ENCODE data around the gene GCA.
A peak's percentile ranks its signal among the peaks of the same experiment; 100 is the strongest.

DNA sequence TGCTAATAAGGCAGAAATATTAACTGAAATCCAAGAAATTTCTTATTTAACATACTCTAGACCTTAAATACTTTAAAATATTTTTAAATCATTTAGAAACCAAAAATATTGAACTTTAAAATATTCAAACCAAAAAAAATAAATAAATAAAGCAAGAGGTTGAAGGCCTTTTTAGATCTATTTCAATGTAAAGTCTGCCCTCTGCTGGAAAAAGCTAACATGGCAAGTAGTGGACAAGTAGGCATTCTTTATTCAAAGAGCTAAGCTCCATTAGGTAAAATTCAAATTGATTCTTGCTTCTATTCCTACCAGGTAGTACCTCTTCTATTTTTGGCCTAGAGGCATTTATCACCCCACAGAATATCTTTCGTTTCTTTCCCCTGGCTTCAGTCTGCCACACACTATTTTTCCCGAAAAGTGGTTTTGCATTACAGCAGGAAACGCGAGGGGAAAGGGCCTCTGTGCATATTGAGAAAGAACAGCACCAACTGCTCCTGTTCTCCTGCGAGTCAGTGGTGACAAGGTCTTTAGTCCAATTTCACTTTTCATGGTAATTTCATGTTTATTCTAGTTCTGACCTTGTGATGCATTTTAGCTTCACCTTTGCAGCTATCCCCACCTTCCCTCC is 45.9 kb upstream of the GCA start:
- TF ChIP-seq NFE2L2 (conservative IDR thresholded peaks at IDR 0.05; ENCODE audit: low read length), result no peak
- no peak for TF ChIP-seq POLR2A (IDR thresholded peaks at IDR 0.05; ENCODE audit: low read length)
- TF ChIP-seq, protein P1, sequence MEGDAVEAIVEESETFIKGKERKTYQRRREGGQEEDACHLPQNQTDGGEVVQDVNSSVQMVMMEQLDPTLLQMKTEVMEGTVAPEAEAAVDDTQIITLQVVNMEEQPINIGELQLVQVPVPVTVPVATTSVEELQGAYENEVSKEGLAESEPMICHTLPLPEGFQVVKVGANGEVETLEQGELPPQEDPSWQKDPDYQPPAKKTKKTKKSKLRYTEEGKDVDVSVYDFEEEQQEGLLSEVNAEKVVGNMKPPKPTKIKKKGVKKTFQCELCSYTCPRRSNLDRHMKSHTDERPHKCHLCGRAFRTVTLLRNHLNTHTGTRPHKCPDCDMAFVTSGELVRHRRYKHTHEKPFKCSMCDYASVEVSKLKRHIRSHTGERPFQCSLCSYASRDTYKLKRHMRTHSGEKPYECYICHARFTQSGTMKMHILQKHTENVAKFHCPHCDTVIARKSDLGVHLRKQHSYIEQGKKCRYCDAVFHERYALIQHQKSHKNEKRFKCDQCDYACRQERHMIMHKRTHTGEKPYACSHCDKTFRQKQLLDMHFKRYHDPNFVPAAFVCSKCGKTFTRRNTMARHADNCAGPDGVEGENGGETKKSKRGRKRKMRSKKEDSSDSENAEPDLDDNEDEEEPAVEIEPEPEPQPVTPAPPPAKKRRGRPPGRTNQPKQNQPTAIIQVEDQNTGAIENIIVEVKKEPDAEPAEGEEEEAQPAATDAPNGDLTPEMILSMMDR (IDR thresholded peaks at IDR 0.05), result peak; percentile 84
- no peak for TF ChIP-seq CEBPB (IDR thresholded peaks at IDR 0.05)
- no peak for TF ChIP-seq RNF2 (IDR thresholded peaks at IDR 0.05; ENCODE audit: borderline replicate concordance, low read depth)
- peak; percentile 75 to 83 for TF ChIP-seq RAD21 (conservative IDR thresholded peaks at IDR 0.05 in 1 of 2, IDR thresholded peaks at IDR 0.05 in 1 of 2)
- TF ChIP-seq SREBF2 (IDR thresholded peaks at IDR 0.05), result no peak
- no peak for TF ChIP-seq ZFP36 (IDR thresholded peaks at IDR 0.05; ENCODE audit: borderline replicate concordance, partially characterized antibody)
- TF ChIP-seq EHF (CRISPR knock-in tag; IDR thresholded peaks at IDR 0.05), result no peak
- no peak for TF ChIP-seq MAFK (IDR thresholded peaks at IDR 0.05; ENCODE audit: partially characterized antibody)
- no peak for TF ChIP-seq CBX2 (IDR thresholded peaks at IDR 0.05; ENCODE audit: borderline replicate concordance, low read depth)
- no peak for TF ChIP-seq KDM5A (IDR thresholded peaks at IDR 0.05)
